ENCODE data around the gene TNFRSF19.

The TNFRSF19 gene

GRCh38 chr13:23634897-23635296 lies 64.7 kb downstream of the TNFRSF19 start:
- Histone ChIP-seq H2AFZ (ENCODE audit: low read length) (no peak overlapping the region), H3K27ac (ENCODE audit: low read depth, low read length, poor library complexity, severe bottlenecking) (no peak overlapping the region), H3K36me3 (ENCODE audit: insufficient read depth, low read length) (no peaks in the 10 kb centered on the region), H3K9me3 (ENCODE audit: low read length) (no peaks in the 10 kb centered on the region), H3K4me2 (ENCODE audit: low read length) (no peak overlapping the region), H3F3A (ENCODE audit: insufficient read depth, low read length) (no peaks in the 10 kb centered on the region), H3K9ac (ENCODE audit: low read length) (no peak overlapping the region), H3K27me3 (ENCODE audit: insufficient read depth, low read length) (no peaks in the 10 kb centered on the region), H3K4me1 (ENCODE audit: insufficient read depth, low read length, severe bottlenecking) (no peaks in the 10 kb centered on the region), H4K20me1 (ENCODE audit: insufficient read depth, low read length) (no peaks in the 10 kb centered on the region), H3K79me2 (ENCODE audit: insufficient read depth, low read length) (no peaks in the 10 kb centered on the region), H3K4me3 (ENCODE audit: low read depth, low read length, poor library complexity, severe bottlenecking) (no peak overlapping the region), H3K9me2 (ENCODE audit: low read depth, low read length) (no peaks in the 10 kb centered on the region)
- TF ChIP-seq CTCF (IDR thresholded peaks at IDR 0.05; ENCODE audit: low read length): 0 out of 2 replicates have a peak, but pooled peaks have one; percentile 6
- no peak for TF ChIP-seq EZH2 (IDR thresholded peaks at IDR 0.05; ENCODE audit: borderline replicate concordance, low read length)

GRCh38 chr13:23636360-23636759 lies 66.1 kb downstream of the TNFRSF19 start:
- H2AFZ ChIP-seq (ENCODE audit: low read length): no peak overlapping the region
- H3K27ac ChIP-seq (ENCODE audit: low read depth, low read length, poor library complexity, severe bottlenecking): no peak overlapping the region
- H3K9ac ChIP-seq (ENCODE audit: low read length): no peak overlapping the region
- H3K4me2 ChIP-seq (ENCODE audit: low read length): no peak overlapping the region
- no peaks in the 10 kb centered on the region for H3K79me2 ChIP-seq (ENCODE audit: insufficient read depth, low read length)
- no peaks in the 10 kb centered on the region for H3K4me1 ChIP-seq (ENCODE audit: insufficient read depth, low read length, severe bottlenecking)
- no peaks in the 10 kb centered on the region for H3K9me3 ChIP-seq (ENCODE audit: low read length)
- no peaks in the 10 kb centered on the region for H3K9me2 ChIP-seq (ENCODE audit: low read depth, low read length)
- no peaks in the 10 kb centered on the region for H3F3A ChIP-seq (ENCODE audit: insufficient read depth, low read length)
- H3K27me3 ChIP-seq (ENCODE audit: insufficient read depth, low read length): no peaks in the 10 kb centered on the region
- H3K36me3 ChIP-seq (ENCODE audit: insufficient read depth, low read length): no peaks in the 10 kb centered on the region
- H4K20me1 ChIP-seq (ENCODE audit: insufficient read depth, low read length): no peaks in the 10 kb centered on the region
- no peak overlapping the region for H3K4me3 ChIP-seq (ENCODE audit: low read depth, low read length, poor library complexity, severe bottlenecking)
- TF ChIP-seq CTCF (IDR thresholded peaks at IDR 0.05; ENCODE audit: low read length) (no peak), EZH2 (IDR thresholded peaks at IDR 0.05; ENCODE audit: borderline replicate concordance, low read length) (no peak)

GRCh38 chr13:23637829-23638228 lies 67.6 kb downstream of the TNFRSF19 start:
- TF ChIP-seq CTCF (IDR thresholded peaks at IDR 0.05; ENCODE audit: low read length): no peak
- Histone ChIP-seq H4K20me1 (ENCODE audit: insufficient read depth, low read length) (no peaks in the 10 kb centered on the region), H3K27ac (ENCODE audit: low read depth, low read length, poor library complexity, severe bottlenecking) (no peak overlapping the region), H3K4me1 (ENCODE audit: insufficient read depth, low read length, severe bottlenecking) (no peaks in the 10 kb centered on the region), H3F3A (ENCODE audit: insufficient read depth, low read length) (no peaks in the 10 kb centered on the region), H3K4me2 (ENCODE audit: low read length) (no peak overlapping the region), H3K36me3 (ENCODE audit: insufficient read depth, low read length) (no peaks in the 10 kb centered on the region), H3K9ac (ENCODE audit: low read length) (no peak overlapping the region), H3K27me3 (ENCODE audit: insufficient read depth, low read length) (no peaks in the 10 kb centered on the region), H3K9me3 (ENCODE audit: low read length) (no peaks in the 10 kb centered on the region), H3K9me2 (ENCODE audit: low read depth, low read length) (no peaks in the 10 kb centered on the region), H3K4me3 (ENCODE audit: low read depth, low read length, poor library complexity, severe bottlenecking) (no peak overlapping the region), H2AFZ (ENCODE audit: low read length) (no peak overlapping the region), H3K79me2 (ENCODE audit: insufficient read depth, low read length) (no peaks in the 10 kb centered on the region)
